Esophagus squamous epithelium (tissue), 5 donors: ENCODE measurements around the gene IL12A. TPM values are rescaled to one million over a fixed set of nuclear protein-coding genes. Genes with fewer than 3 reads are reported as not detected.

Experiments used
- DNase-seq: peaks from one replicate; lab custom pipeline; 2025; lab: John Stamatoyannopoulos, UW
- H3K27ac ChIP-seq, 4 donors: fragments of 200-600 bp; sonication (generic); one replicate each; pipeline ENCODE4 v1.5.1; 2016 to 2019; ENCODE audit warnings: mild to moderate bottlenecking in 1 of 4
- H3K27me3 ChIP-seq, 4 donors: fragments of 200-600 bp; sonication (generic); 1 replicate in 3 of 4; 2 replicates in 1 of 4; pipeline versions ENCODE4 v1.5.1 to v1.6.0; 2017 to 2021; ENCODE audit warnings: antibody characterized with exemption in 1 of 4
- H3K36me3 ChIP-seq, 3 donors: fragments of 200-600 bp; sonication (generic); one replicate each; pipeline ENCODE4 v1.5.1; 2016 to 2019
- H3K4me1 ChIP-seq, 3 donors: fragments of 200-600 bp; sonication (generic); one replicate each; pipeline ENCODE4 v1.5.1; 2017 to 2019
- H3K4me3 ChIP-seq, 4 donors: fragments of 200-600 bp; sonication (generic); 1 replicate in 3 of 4; 2 replicates in 1 of 4; pipeline ENCODE4 v1.5.1; 2016 to 2019; ENCODE audit warnings: mild to moderate bottlenecking in 2 of 4, moderate library complexity in 1 of 4
- H3K9me3 ChIP-seq, 3 donors: fragments of 200-600 bp; sonication (generic); one replicate each; pipeline ENCODE4 v1.5.1; 2016 to 2019
- POLR2A ChIP-seq, 4 donors: fragments of 450-650 bp; IDR thresholded peaks; one replicate each; pipeline ENCODE4 v1.6.1; 2017; ENCODE audit warnings: antibody characterized with exemption in 4 of 4, mild to moderate bottlenecking in 4 of 4, moderate library complexity in 3 of 4
- WGBS, 2 donors: methylation state at CpG; one replicate each; pipeline ENCODE4 v1.1.5; 2018; 5-methylcytosine and 5-hydroxymethylcytosine counted together
- intact Hi-C: fragments of 100-400 bp; cut with DNase I; formaldehyde crosslinking; loops from one replicate; pipeline ENCODE4 v1.15.0; 2022
- total RNA-seq, 4 donors: library from RNA; depleted of rRNA; stranded (reverse); fragments of >200 nt; gene quantifications; one replicate each; pipeline ENCODE4 v1.1.0, GENCODE V29; 2016
- TF ChIP-seq, protein P1 (sequence below), 6 experiments: fragments of 450-650 bp in 4 of 6; fragments of 200-600 bp in 2 of 6; sonication (generic) in 2 of 6; IDR thresholded peaks; one replicate each; pipeline ENCODE4 v1.5.1; 2016 to 2019; ENCODE audit warnings: antibody characterized with exemption in 6 of 6, mild to moderate bottlenecking in 4 of 6, moderate library complexity in 4 of 6
- donor health status: DM: yes; HTN: yes; CAD: no.

IL12A gene
- total RNA-seq, 4 donors from 2014 or later, result 0.44 to 27.0 (median 6.8) TPM

GRCh38 chr3:160016972-160017371, 28.3 kb downstream of the IL12A start:
- DNase-seq, result no peak
- H3K9me3 ChIP-seq, result no peaks in the 10 kb centered on the region
- H3K4me3 ChIP-seq, result no peak overlapping the region
- 53 to 81% methylated on average over 1 of the region's 1 CpG for WGBS, 2 donors
- no peaks in the 10 kb centered on the region for H3K4me1 ChIP-seq
- no peaks in the 10 kb centered on the region for H3K27me3 ChIP-seq
- TF ChIP-seq, protein P1, sequence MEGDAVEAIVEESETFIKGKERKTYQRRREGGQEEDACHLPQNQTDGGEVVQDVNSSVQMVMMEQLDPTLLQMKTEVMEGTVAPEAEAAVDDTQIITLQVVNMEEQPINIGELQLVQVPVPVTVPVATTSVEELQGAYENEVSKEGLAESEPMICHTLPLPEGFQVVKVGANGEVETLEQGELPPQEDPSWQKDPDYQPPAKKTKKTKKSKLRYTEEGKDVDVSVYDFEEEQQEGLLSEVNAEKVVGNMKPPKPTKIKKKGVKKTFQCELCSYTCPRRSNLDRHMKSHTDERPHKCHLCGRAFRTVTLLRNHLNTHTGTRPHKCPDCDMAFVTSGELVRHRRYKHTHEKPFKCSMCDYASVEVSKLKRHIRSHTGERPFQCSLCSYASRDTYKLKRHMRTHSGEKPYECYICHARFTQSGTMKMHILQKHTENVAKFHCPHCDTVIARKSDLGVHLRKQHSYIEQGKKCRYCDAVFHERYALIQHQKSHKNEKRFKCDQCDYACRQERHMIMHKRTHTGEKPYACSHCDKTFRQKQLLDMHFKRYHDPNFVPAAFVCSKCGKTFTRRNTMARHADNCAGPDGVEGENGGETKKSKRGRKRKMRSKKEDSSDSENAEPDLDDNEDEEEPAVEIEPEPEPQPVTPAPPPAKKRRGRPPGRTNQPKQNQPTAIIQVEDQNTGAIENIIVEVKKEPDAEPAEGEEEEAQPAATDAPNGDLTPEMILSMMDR (IDR thresholded peaks at IDR 0.05), result no peak
- no peak for TF ChIP-seq POLR2A (IDR thresholded peaks at IDR 0.05)
- no peak overlapping the region for H3K27ac ChIP-seq
- intact Hi-C loops, result no loop called here
- no peaks in the 10 kb centered on the region for H3K36me3 ChIP-seq

DNA sequence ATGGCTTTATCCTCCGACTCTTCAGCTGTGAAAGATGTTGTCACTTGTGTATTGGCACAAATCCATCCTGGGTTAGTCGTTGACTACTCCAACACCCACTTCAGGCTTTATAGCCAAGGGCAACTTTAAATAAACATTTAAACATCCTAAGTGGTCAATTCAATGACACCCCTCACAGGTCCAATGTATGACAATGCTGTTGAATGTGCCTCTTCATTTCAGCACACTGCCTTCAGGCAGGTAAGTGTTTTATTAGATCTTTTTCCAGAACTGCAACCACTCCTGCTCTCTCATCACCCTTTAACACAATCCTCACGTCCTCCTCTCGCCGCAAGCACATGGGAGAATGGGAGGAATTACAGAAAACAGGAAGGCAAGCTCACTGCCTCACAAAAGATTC, 30.3 kb downstream of the IL12A start:
- intact Hi-C loops, result no loop called here
- no peak for DNase-seq

GRCh38 chr3:160020057-160020711, 31.5 kb downstream of the IL12A start:
- no peak overlapping the region for H3K4me3 ChIP-seq
- H3K36me3 ChIP-seq, result no peaks in the 10 kb centered on the region
- H3K27ac ChIP-seq, result no peak overlapping the region
- no peak for DNase-seq
- TF ChIP-seq, protein P1 (IDR thresholded peaks at IDR 0.05), result no peak
- TF ChIP-seq POLR2A (IDR thresholded peaks at IDR 0.05), result no peak
- no peaks in the 10 kb centered on the region for H3K27me3 ChIP-seq
- 71 to 81% methylated on average over 4 of the region's 4 CpGs for WGBS, 2 donors
- H3K4me1 ChIP-seq, result no peaks in the 10 kb centered on the region
- no peaks in the 10 kb centered on the region for H3K9me3 ChIP-seq
- intact Hi-C loops, result no loop called here

More for the DNA sequence above, 30.3 kb downstream of the IL12A start:
- H3K27ac ChIP-seq, result no peak overlapping the region
- 40 to 57% methylated on average over 3 to 5 of the region's 5 CpGs for WGBS, 2 donors
- no peak overlapping the region for H3K4me3 ChIP-seq
- no peaks in the 10 kb centered on the region for H3K27me3 ChIP-seq
- no peaks in the 10 kb centered on the region for H3K36me3 ChIP-seq
- H3K9me3 ChIP-seq, result no peaks in the 10 kb centered on the region
- TF ChIP-seq, protein P1 (IDR thresholded peaks at IDR 0.05), result no peak
- TF ChIP-seq POLR2A (IDR thresholded peaks at IDR 0.05), result no peak
- H3K4me1 ChIP-seq, result no peaks in the 10 kb centered on the region

DNA sequence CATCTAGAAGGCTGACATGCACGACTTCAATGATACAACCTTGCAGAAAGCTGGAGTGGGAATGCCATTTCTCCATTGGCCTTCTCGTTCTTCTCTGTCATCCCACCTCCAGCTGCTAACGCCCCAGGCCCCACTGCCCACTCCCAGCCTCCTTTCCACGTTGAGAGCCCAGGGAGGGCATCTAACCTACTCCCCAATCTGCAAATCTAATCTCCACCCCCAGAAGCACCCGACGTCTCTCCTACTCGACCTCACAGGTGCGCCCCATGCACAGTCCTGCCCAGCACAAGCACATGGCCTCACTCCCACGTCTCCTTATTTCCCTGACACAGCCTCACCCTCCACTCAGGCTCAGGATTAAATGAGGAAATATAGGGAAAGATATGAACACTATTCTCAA, 33.4 kb downstream of the IL12A start:
- no peaks in the 10 kb centered on the region for H3K4me1 ChIP-seq
- 73 to 76% methylated on average over 9 of the region's 9 CpGs for WGBS, 2 donors
- no peaks in the 10 kb centered on the region for H3K9me3 ChIP-seq
- no peak overlapping the region for H3K4me3 ChIP-seq
- no peak for DNase-seq
- intact Hi-C loops, result no loop called here
- no peak overlapping the region for H3K27ac ChIP-seq
- H3K27me3 ChIP-seq, result no peaks in the 10 kb centered on the region
- TF ChIP-seq POLR2A (IDR thresholded peaks at IDR 0.05), result no peak
- TF ChIP-seq, protein P1 (IDR thresholded peaks at IDR 0.05), result no peak
- no peaks in the 10 kb centered on the region for H3K36me3 ChIP-seq

- H3K27ac ChIP-seq, result no peak overlapping the region
- DNase-seq, result no peak
- H3K4me1 ChIP-seq, result no peaks in the 10 kb centered on the region
- TF ChIP-seq, protein P1 (IDR thresholded peaks at IDR 0.05), result no peak
- TF ChIP-seq POLR2A (IDR thresholded peaks at IDR 0.05), result no peak
- WGBS, 2 donors, result 76 to 88% methylated on average over 1 of the region's 1 CpG
- H3K36me3 ChIP-seq, result no peaks in the 10 kb centered on the region
- H3K4me3 ChIP-seq, result no peak overlapping the region
- no peaks in the 10 kb centered on the region for H3K27me3 ChIP-seq
- intact Hi-C loops, result no loop called here
- H3K9me3 ChIP-seq, result no peaks in the 10 kb centered on the region
Measured at GRCh38 chr3:160023476-160023875, 34.8 kb downstream of the IL12A start.
